ENCODE data around the gene MRM3. TPM values are rescaled to one million over a fixed set of nuclear protein-coding genes. Genes with fewer than 3 reads are reported as not detected.

MRM3 gene
- total RNA-seq, 1 donor from 2014 or later: 22.4 TPM

- ATAC-seq: peak; percentile 71
- no peak for DNase-seq
- intact Hi-C loops (cut with micrococcal nuclease): no loop called here
Observed at GRCh38 chr17:841313-841712, 59.2 kb downstream of the MRM3 start.

Other genes starting within 250 kb of the MRM3 start
- 35.4 TPM for gene VPS53, start 67.5 kb upstream of the MRM3 start, total RNA-seq
- 2.3 TPM for gene TLCD3A, start 49.8 kb upstream of the MRM3 start, total RNA-seq
- 14.1 TPM for gene GEMIN4, start 30.1 kb upstream of the MRM3 start, total RNA-seq
- 29.9 TPM for gene GLOD4, start 73 bp upstream of the MRM3 start, total RNA-seq
- 18.9 TPM for gene NXN, start 197.4 kb downstream of the MRM3 start, total RNA-seq
- gene TIMM22, start 214.8 kb downstream of the MRM3 start, total RNA-seq: 15.8 TPM